Head of caudate nucleus (tissue), 42 donors: ENCODE results near the gene IER5.
"Not testable (repeated sequence)": the region's sequence is repeated elsewhere in the genome, so short reads cannot be mapped to it uniquely, and the experiment has no call there.

Experiments used
- DNase-seq, 42 donors: peaks; one replicate each; pipeline versions ENCODE4 v3.0.0 to v3.0.0-alpha.2; 2020 to 2021; ENCODE audit warnings: mixed read lengths in 7 of 42
- intact Hi-C: fragments of 100-400 bp; cut with DNase I; formaldehyde crosslinking; loops from one replicate; pipeline ENCODE4 v1.15.0; 2022

IER5 gene

GRCh38 chr1:181088079-181089016 lies at the start of gene IER5:
Gene IER5 (plus strand): TSS chr1:181088700. CDS start chr1:181088903, 203 bp downstream.
- intact Hi-C loops: loop anchor here (10.0 kb wide), 1 partner anchor 54 kb away; the partner anchor contains the start of gene MR1
- peak; percentile 92 to 98 (median 96) for DNase-seq

GRCh38 chr1:181040284-181040865 lies 48.1 kb upstream of the IER5 start:
- intact Hi-C loops: no loop called here
- DNase-seq: peak in 1 of 42 donors; percentile 12

- DNase-seq: peak in 1 of 42 donors; percentile 39
- intact Hi-C loops: no loop called here
Measured at GRCh38 chr1:181043025-181043888, 45.2 kb upstream of the IER5 start.

DNA sequence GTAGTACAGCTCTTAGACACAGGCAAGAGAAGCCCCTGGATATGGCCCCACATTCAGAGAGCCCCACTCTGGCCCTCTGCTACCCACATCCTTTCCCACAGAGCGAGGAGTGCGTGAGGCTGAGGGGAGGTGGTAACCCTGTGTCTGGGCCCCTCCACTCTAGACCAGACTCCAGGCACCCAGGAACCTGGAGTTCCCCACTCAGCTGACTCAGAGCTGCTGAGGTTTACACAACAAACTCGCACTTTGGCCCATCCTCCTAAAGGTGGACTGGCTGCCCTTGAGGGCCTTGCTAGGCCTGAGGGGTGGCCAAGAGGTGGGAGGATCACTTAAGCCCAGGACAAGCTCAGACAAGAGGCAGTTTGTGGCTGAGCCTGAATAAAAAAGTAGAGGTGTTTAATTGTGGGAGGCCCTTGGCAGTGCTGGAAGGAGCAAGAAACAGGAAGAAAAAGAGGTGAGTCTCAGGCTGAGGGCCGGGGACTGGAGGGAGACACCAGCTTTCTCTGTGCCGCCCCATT lies 44.0 kb upstream of the IER5 start:
- intact Hi-C loops: no loop called here
- no peak for DNase-seq

- intact Hi-C loops, DNase-seq: not testable (repeated sequence)
Measured at GRCh38 chr1:181045946-181046345, 42.6 kb upstream of the IER5 start.

- DNase-seq: no peak
- intact Hi-C loops: no loop called here
Measured at GRCh38 chr1:181049378-181049777, 39.1 kb upstream of the IER5 start.

DNA sequence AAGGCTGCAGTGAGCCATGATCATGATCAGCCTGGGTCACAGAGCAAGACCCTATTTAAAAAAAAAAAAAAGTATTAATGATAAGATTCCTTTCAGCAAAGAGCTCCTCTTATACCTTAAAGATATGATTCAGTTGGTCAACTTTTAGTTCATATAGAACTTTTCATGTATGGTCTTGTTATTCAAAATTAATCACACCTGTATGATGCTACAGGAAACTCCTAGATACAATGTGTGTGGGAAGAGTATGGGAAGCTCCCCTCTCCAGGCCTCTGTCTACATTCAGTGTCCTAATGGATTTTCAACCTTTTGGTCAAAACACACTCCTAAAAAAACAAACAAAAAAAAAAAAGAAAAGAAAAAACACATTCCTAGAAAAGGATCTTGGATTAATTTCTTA lies 37.6 kb upstream of the IER5 start:
- DNase-seq: no peak
- intact Hi-C loops: no loop called here

- no peak for DNase-seq
- intact Hi-C loops: no loop called here
Measured at GRCh38 chr1:181056560-181056959, 31.9 kb upstream of the IER5 start.

GRCh38 chr1:181057079-181057478 lies 31.4 kb upstream of the IER5 start:
- intact Hi-C loops: no loop called here
- DNase-seq: no peak

- intact Hi-C loops: no loop called here
- no peak for DNase-seq
Measured at GRCh38 chr1:181059435-181059834, 29.1 kb upstream of the IER5 start.

DNA sequence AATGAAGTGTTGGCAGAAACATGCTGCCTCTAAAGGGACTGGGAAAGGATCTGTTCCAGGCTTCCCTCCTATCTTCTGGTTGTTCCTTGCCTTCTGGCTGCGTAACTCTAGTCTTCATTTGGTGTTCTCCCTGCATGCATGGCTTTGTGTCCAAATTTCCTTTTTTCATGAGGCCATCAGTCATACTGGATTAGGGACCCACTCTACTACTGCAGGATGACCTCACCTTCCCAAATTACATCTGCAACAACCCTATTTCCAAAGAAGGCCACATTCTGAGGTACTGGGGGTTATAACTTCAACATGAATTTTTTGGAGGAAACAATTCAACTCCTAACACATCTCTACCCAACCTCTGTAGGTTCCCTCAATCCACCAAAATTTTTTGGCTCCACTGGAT lies 28.4 kb upstream of the IER5 start:
- intact Hi-C loops: no loop called here

DNA sequence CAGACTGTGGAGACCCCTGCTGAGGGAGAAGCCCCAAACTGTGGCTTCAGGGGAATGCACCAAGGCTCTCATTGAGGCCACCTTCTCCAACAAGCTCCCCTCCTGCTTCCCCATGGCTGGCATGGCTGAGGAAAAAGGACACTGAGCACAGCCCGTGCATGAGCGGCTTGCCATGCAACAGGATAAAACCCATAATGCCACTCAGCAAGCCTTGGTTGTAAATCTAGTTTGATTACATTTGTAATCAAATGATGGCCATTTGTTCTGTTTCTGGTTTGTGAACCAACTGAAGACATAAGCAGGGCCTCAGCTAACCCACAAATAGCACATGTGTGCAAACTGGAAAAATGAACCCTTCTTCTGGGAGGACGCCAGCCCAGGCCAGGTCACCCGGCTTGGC lies 27.6 kb upstream of the IER5 start:
- DNase-seq, intact Hi-C loops: not testable (repeated sequence)

More for the DNA sequence above, 28.4 kb upstream of the IER5 start:
- DNase-seq: no peak

GRCh38 chr1:181061487-181061886 lies 27.0 kb upstream of the IER5 start:
- intact Hi-C loops: no loop called here
- no peak for DNase-seq

DNA sequence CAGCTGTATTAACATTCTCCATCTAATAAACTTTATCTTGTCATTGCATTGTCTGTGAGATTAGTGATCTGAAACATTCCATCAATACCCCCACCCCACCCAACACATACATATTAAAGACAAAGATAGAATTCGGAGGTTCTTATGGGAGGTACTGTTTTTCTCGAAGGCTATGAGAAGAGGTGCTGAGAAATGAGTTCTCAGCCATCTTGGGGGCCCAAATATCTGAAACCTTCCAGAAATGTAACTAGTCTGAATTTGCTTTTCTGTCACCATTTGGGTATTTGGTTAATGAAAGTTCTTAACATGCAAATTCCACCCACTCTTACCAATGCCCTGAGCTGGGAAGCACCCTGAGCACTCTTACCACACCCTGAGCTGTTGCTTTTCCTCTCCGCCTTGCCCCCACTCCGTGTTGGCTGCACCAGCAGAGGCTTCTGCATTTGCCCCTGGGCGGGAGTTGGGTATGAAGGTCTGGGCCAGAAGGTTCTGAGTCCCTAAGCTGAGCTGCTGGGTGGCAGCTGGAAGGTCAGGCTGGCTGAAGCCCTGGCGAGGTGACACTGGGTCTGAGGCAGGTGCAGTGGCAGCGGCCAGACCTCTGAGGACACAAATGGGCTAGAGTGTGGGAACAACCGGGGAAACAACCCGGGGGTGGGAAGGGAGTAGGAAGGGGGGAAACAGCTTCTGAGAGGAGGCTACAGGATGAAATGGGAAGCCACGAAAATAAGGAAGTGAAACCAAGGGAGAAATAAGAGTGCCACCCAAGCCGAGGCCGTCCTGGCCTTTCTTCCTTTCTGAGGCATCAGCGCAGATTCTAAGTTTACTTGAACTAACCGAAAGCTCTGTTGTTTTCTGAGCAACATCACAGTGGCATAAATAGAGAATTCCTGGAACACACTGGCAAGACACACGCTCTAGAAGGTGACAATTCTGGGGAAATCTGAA lies 26.3 kb upstream of the IER5 start:
- intact Hi-C loops: no loop called here
- peak in 24 of 42 donors; percentile 4 to 48 (median 18) for DNase-seq

GRCh38 chr1:181062836-181063428 lies 25.6 kb upstream of the IER5 start:
- DNase-seq: peak in 1 of 42 donors; percentile 5
- intact Hi-C loops: no loop called here

DNA sequence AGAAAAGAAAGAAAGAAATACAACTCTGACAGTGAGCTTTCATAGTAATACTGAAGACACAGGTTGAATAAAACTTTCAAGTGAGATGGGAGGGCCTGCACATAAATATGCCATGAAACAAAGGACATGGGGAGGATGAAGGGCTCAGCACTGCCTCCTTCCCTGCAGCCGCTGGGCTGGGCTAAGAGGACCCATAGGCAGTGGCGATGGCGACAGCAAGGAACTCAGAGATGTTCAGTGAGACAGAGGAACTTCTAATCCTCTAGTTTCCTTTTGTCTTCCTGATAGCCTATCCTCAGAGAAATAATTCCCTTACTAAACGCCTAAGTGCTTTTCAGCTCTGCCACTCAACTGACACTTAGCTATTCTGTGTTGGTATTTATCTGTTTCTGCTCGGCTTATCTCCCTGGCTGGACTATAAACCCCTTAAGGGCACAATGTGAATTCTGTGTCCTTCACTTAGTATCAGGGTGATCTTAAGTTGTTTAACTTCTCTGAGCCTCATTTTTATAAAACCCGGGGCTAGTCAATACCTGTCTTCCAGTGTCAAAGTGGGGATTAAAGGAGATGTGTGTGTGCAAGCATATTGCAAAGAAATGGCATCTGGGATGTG lies 24.4 kb upstream of the IER5 start:
- intact Hi-C loops: no loop called here
- DNase-seq: peak in 1 of 42 donors; percentile 15

GRCh38 chr1:181064702-181065101 lies 23.8 kb upstream of the IER5 start:
- intact Hi-C loops: no loop called here
- no peak for DNase-seq
